IPS-15b (cell line): ENCODE data around the gene MIA2.
"Not testable (repeated sequence)": the region's sequence is repeated elsewhere in the genome, so short reads cannot be mapped to it uniquely, and the experiment has no call there.

ENCODE experiments used
- H3K27me3 ChIP-seq: one replicate; pipeline ENCODE4 v1.6.1; 2013; ENCODE audit warnings: low read length; ENCODE audit not compliant: control insufficient read depth, insufficient read depth
- H3K36me3 ChIP-seq: one replicate; pipeline ENCODE4 v1.6.1; 2013; ENCODE audit warnings: low read length; ENCODE audit not compliant: control insufficient read depth, insufficient read depth
- H3K4me1 ChIP-seq: one replicate; pipeline ENCODE4 v1.6.1; 2013; ENCODE audit warnings: mild to moderate bottlenecking, low read length; ENCODE audit not compliant: control insufficient read depth, insufficient read depth
- H3K4me3 ChIP-seq: one replicate; pipeline ENCODE4 v1.5.1; 2013; ENCODE audit warnings: low read depth, low read length
- H3K9ac ChIP-seq: one replicate; pipeline ENCODE4 v1.6.1; 2013; ENCODE audit warnings: low read depth, mild to moderate bottlenecking, low read length
- H3K9me3 ChIP-seq: one replicate; pipeline ENCODE4 v1.6.1; 2013; ENCODE audit warnings: mild to moderate bottlenecking, low read length; ENCODE audit not compliant: control insufficient read depth, insufficient read depth

The MIA2 gene

GRCh38 chr14:39218171-39218769, 15.4 kb upstream of the MIA2 start:
- H3K9ac ChIP-seq: no peak overlapping the region

GRCh38 chr14:39219075-39219499, 14.6 kb upstream of the MIA2 start:
- Histone ChIP-seq H3K4me1 (peaks cover 3% of the 10 kb centered on the region), H3K9me3 (no peaks in the 10 kb centered on the region), H3K36me3 (no peaks in the 10 kb centered on the region), H3K27me3 (no peaks in the 10 kb centered on the region), H3K9ac (no peak overlapping the region), H3K4me3 (no peak overlapping the region)

More at GRCh38 chr14:39218171-39218769, 15.4 kb upstream of the MIA2 start:
- H3K9me3 ChIP-seq: no peaks in the 10 kb centered on the region
- H3K4me1 ChIP-seq: peaks cover 3% of the 10 kb centered on the region
- no peaks in the 10 kb centered on the region for H3K27me3 ChIP-seq
- no peak overlapping the region for H3K4me3 ChIP-seq
- H3K36me3 ChIP-seq: no peaks in the 10 kb centered on the region

GRCh38 chr14:39220473-39220872, 13.2 kb upstream of the MIA2 start:
- H3K4me1 ChIP-seq, H3K36me3 ChIP-seq, H3K9me3 ChIP-seq, H3K27me3 ChIP-seq, H3K9ac ChIP-seq, H3K4me3 ChIP-seq: not testable (repeated sequence)

- no peaks in the 10 kb centered on the region for H3K4me1 ChIP-seq
- H3K9ac ChIP-seq: no peak overlapping the region
- no peaks in the 10 kb centered on the region for H3K9me3 ChIP-seq
- no peaks in the 10 kb centered on the region for H3K36me3 ChIP-seq
- no peaks in the 10 kb centered on the region for H3K27me3 ChIP-seq
- H3K4me3 ChIP-seq: no peak overlapping the region
Measured at GRCh38 chr14:39228044-39228443, 5.7 kb upstream of the MIA2 start.

GRCh38 chr14:39228509-39229221, 5.0 kb upstream of the MIA2 start:
- Histone ChIP-seq H3K9me3 (no peaks in the 10 kb centered on the region), H3K9ac (no peak overlapping the region), H3K4me3 (no peak overlapping the region), H3K27me3 (no peaks in the 10 kb centered on the region), H3K4me1 (no peaks in the 10 kb centered on the region), H3K36me3 (no peaks in the 10 kb centered on the region)

GRCh38 chr14:39229222-39229543, 4.5 kb upstream of the MIA2 start:
- Histone ChIP-seq H3K27me3 (no peaks in the 10 kb centered on the region), H3K4me1 (no peaks in the 10 kb centered on the region), H3K9me3 (no peaks in the 10 kb centered on the region), H3K36me3 (no peaks in the 10 kb centered on the region), H3K9ac (no peak overlapping the region), H3K4me3 (no peak overlapping the region)

GRCh38 chr14:39229601-39230110, 4.1 kb upstream of the MIA2 start:
- Histone ChIP-seq H3K4me3 (no peak overlapping the region), H3K4me1 (no peaks in the 10 kb centered on the region), H3K27me3 (no peaks in the 10 kb centered on the region), H3K9ac (no peak overlapping the region), H3K36me3 (no peaks in the 10 kb centered on the region), H3K9me3 (no peaks in the 10 kb centered on the region)

- Histone ChIP-seq H3K36me3 (no peaks in the 10 kb centered on the region), H3K9ac (no peak overlapping the region), H3K9me3 (no peaks in the 10 kb centered on the region), H3K4me3 (no peak overlapping the region), H3K4me1 (no peaks in the 10 kb centered on the region), H3K27me3 (no peaks in the 10 kb centered on the region)
Measured at GRCh38 chr14:39230416-39231035, 3.2 kb upstream of the MIA2 start.

- not testable (repeated sequence) for H3K9me3 ChIP-seq, H3K36me3 ChIP-seq, H3K9ac ChIP-seq, H3K4me1 ChIP-seq, H3K27me3 ChIP-seq, H3K4me3 ChIP-seq
Measured at GRCh38 chr14:39231751-39232553, 1.8 kb upstream of the MIA2 start.

GRCh38 chr14:39232554-39233415, 930 bp upstream of the MIA2 start:
- no peak overlapping the region for H3K9ac ChIP-seq
- no peaks in the 10 kb centered on the region for H3K4me1 ChIP-seq
- no peaks in the 10 kb centered on the region for H3K27me3 ChIP-seq
- H3K9me3 ChIP-seq: no peaks in the 10 kb centered on the region
- no peak overlapping the region for H3K4me3 ChIP-seq
- H3K36me3 ChIP-seq: no peaks in the 10 kb centered on the region

- H3K36me3 ChIP-seq, H3K9ac ChIP-seq, H3K4me1 ChIP-seq, H3K9me3 ChIP-seq, H3K27me3 ChIP-seq, H3K4me3 ChIP-seq: not testable (repeated sequence)
Measured at GRCh38 chr14:39234986-39235385, 1.3 kb downstream of the MIA2 start.
